HUES48 (cell line): ENCODE results near the gene DDX42.

ENCODE experiments used
- H3K27ac ChIP-seq: one replicate; pipeline ENCODE4 v1.7.0; 2013; ENCODE audit warnings: low read depth, low read length, inconsistent platforms
- H3K27me3 ChIP-seq: 2 replicates; pipeline ENCODE4 v1.6.1; 2013; ENCODE audit warnings: mild to moderate bottlenecking, low read length; ENCODE audit not compliant: control insufficient read depth, insufficient read depth
- H3K36me3 ChIP-seq: 2 replicates; pipeline ENCODE4 v1.6.1; 2013; ENCODE audit warnings: low read length; ENCODE audit not compliant: control insufficient read depth, insufficient read depth
- H3K4me1 ChIP-seq: 2 replicates; pipeline ENCODE4 v1.6.1; 2013; ENCODE audit warnings: mild to moderate bottlenecking, low read length; ENCODE audit not compliant: control insufficient read depth, insufficient read depth
- H3K4me3 ChIP-seq: 2 replicates; pipeline ENCODE4 v1.5.1; 2013; ENCODE audit warnings: mild to moderate bottlenecking, low read depth, low read length
- H3K9ac ChIP-seq: 2 replicates; pipeline ENCODE4 v1.6.1; 2013; ENCODE audit warnings: mild to moderate bottlenecking, low read depth, low read length, moderate library complexity
- H3K9me3 ChIP-seq: 2 replicates; pipeline ENCODE4 v1.6.1; 2013; ENCODE audit warnings: low read length; ENCODE audit not compliant: control insufficient read depth, insufficient read depth

Gene DDX42

GRCh38 chr17:63805591-63805990 lies 31.6 kb downstream of the DDX42 start:
- H3K27me3 ChIP-seq: no peaks in the 10 kb centered on the region
- no peak overlapping the region for H3K9ac ChIP-seq
- no peaks in the 10 kb centered on the region for H3K4me1 ChIP-seq
- H3K4me3 ChIP-seq: no peak overlapping the region
- no peak overlapping the region for H3K27ac ChIP-seq
- H3K36me3 ChIP-seq: peaks cover 97% of the 10 kb centered on the region
- H3K9me3 ChIP-seq: no peaks in the 10 kb centered on the region

DNA sequence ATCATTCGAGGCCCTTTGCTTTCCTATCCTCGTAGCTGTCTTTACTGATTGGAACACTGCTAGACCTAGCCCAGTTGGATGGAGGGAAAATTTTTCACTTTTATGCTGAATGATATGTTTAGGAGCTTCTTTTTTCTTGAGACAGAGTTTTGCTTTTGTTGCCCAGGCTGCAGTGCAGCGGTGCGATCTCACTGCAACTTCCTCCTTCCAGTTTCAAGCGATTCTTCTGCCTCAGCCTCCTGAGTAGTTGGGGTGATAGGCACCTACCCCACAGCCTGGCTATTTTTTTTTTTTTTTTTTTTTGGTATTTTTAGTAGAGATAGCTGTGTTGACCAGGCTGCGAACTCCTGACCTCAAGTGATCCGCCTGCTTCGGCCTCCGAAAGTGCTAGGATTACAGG lies 36.0 kb downstream of the DDX42 start:
- H3K27me3 ChIP-seq: no peaks in the 10 kb centered on the region
- H3K9ac ChIP-seq: no peak overlapping the region
- H3K4me1 ChIP-seq: no peaks in the 10 kb centered on the region
- no peak overlapping the region for H3K27ac ChIP-seq
- no peaks in the 10 kb centered on the region for H3K9me3 ChIP-seq
- no peak overlapping the region for H3K4me3 ChIP-seq
- peaks cover 99% of the 10 kb centered on the region for H3K36me3 ChIP-seq

DNA sequence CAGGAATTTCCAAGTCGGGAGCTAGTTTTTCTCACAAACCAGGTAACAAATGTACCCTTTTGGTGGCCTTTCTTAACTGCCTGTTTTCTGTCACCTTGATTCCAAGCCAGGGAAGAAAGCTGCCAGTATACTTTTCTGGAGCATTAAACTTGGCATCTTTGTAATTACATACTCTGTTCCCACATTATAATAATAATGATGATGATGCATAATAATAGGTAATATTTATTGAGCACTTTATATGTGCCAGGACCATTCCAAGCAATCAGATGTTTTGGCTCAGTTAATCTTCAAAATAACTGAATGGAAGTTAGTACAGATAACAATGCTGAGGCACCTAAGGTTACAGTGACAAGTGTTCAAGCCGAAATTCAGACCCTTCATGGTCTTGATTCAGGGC lies 42.2 kb downstream of the DDX42 start:
- Histone ChIP-seq H3K9ac (no peak overlapping the region), H3K4me1 (no peaks in the 10 kb centered on the region), H3K36me3 (peaks cover 99% of the 10 kb centered on the region), H3K27me3 (no peaks in the 10 kb centered on the region), H3K9me3 (no peaks in the 10 kb centered on the region), H3K4me3 (no peak overlapping the region), H3K27ac (no peak overlapping the region)

DNA sequence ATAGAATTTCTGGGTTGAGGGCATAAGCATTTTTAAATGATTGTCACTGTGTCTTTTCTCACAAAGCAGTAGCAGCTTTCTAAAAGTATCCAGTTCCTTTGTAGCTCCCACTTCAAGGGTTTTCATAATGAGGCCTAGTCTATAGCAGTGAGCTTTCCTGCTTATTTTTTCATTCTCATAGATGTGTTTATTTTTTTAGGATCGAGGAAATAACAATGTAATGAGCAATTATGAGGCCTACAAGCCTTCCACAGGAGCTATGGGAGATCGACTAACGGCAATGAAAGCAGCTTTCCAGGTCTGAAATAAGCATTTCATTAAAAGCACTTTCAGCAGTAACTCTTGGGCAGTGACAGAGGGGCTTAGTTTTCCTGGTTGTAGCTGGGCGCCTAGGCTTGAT lies 42.7 kb downstream of the DDX42 start:
- H3K9me3 ChIP-seq: no peaks in the 10 kb centered on the region
- no peak overlapping the region for H3K27ac ChIP-seq
- H3K4me1 ChIP-seq: no peaks in the 10 kb centered on the region
- H3K9ac ChIP-seq: no peak overlapping the region
- H3K4me3 ChIP-seq: no peak overlapping the region
- peaks cover 99% of the 10 kb centered on the region for H3K36me3 ChIP-seq
- H3K27me3 ChIP-seq: no peaks in the 10 kb centered on the region

DNA sequence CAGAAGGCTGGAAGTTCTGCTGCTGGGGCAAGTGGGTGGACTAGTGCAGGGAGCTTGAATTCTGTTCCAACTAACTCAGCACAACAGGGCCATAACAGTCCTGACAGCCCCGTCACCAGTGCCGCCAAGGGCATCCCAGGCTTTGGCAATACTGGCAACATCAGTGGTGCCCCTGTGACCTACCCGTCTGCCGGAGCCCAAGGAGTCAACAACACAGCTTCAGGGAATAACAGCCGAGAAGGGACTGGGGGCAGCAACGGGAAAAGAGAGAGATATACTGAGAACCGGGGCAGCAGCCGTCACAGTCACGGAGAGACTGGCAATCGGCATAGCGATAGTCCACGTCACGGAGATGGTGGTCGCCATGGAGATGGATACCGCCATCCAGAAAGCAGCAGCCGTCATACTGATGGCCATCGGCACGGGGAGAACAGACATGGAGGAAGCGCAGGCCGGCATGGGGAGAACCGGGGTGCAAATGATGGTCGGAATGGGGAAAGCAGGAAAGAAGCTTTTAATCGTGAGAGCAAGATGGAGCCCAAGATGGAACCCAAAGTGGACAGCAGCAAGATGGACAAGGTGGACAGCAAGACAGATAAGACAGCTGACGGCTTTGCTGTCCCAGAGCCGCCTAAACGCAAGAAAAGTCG lies 43.9 kb downstream of the DDX42 start:
- no peak overlapping the region for H3K9ac ChIP-seq
- H3K27ac ChIP-seq: no peak overlapping the region
- H3K9me3 ChIP-seq: no peaks in the 10 kb centered on the region
- H3K4me1 ChIP-seq: no peaks in the 10 kb centered on the region
- H3K27me3 ChIP-seq: no peaks in the 10 kb centered on the region
- no peak overlapping the region for H3K4me3 ChIP-seq
- peaks cover 99% of the 10 kb centered on the region for H3K36me3 ChIP-seq

DNA sequence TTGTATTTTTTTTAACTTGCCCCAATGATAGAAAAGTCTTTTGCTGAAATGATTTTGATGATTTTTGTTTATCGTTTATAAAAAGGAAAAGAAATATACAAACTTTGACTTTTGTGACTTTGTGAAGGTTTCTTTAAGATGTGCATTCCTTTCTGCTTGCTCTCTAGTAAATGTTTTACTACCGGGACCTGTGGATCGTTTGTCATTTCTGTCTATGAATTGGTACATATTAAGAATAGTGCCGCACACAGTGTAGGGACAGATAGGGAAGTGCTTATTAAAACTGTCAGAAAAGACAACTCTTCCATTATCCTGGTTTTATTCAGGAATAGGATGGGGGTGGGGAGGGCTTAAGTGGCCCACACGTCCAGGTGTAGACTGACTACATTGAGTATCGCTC lies 45.2 kb downstream of the DDX42 start:
- peaks cover 98% of the 10 kb centered on the region for H3K36me3 ChIP-seq

GRCh38 chr17:63819585-63820537 lies 45.9 kb downstream of the DDX42 start:
- peaks cover 98% of the 10 kb centered on the region for H3K36me3 ChIP-seq
- no peak overlapping the region for H3K9ac ChIP-seq
- H3K27me3 ChIP-seq: no peaks in the 10 kb centered on the region
- no peaks in the 10 kb centered on the region for H3K4me1 ChIP-seq
- H3K27ac ChIP-seq: no peak overlapping the region
- H3K4me3 ChIP-seq: no peak overlapping the region
- no peaks in the 10 kb centered on the region for H3K9me3 ChIP-seq

More for the DNA sequence above, 45.2 kb downstream of the DDX42 start:
- Histone ChIP-seq H3K4me3 (no peak overlapping the region), H3K9me3 (no peaks in the 10 kb centered on the region), H3K9ac (no peak overlapping the region), H3K4me1 (no peaks in the 10 kb centered on the region), H3K27me3 (no peaks in the 10 kb centered on the region), H3K27ac (no peak overlapping the region)

- H3K27ac ChIP-seq: no peak overlapping the region
- no peak overlapping the region for H3K9ac ChIP-seq
- no peak overlapping the region for H3K4me3 ChIP-seq
- peaks cover 5% of the 10 kb centered on the region; the same call in 1 of the 2 replicates for H3K4me1 ChIP-seq
- no peaks in the 10 kb centered on the region for H3K9me3 ChIP-seq
- peaks cover 98% of the 10 kb centered on the region for H3K36me3 ChIP-seq
- H3K27me3 ChIP-seq: no peaks in the 10 kb centered on the region
Measured at GRCh38 chr17:63820963-63821561, 47.1 kb downstream of the DDX42 start.

DNA sequence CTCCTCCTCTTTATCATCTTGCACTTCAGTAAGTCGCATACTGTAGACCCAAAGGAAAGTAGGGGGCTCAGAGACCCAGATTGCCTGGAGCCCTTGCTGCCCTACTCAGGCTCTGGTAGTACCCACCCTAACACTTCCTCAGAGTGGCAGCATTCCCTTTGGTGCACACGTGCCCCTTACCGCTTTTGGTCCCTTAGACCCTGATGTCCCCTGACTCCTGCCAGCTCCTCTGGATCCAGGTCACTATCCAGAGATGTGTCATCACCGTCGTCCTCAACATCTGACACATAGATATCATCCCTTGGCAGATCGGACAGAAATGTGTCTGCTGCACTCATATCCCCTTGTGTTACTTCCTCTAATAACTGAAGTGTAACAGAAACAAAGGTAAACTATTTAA lies 47.8 kb downstream of the DDX42 start:
- H3K27ac ChIP-seq: no peak overlapping the region
- H3K9ac ChIP-seq: no peak overlapping the region
- H3K27me3 ChIP-seq: no peaks in the 10 kb centered on the region
- H3K36me3 ChIP-seq: peaks cover 90% of the 10 kb centered on the region
- H3K4me3 ChIP-seq: no peak overlapping the region
- H3K9me3 ChIP-seq: no peaks in the 10 kb centered on the region
- H3K4me1 ChIP-seq: peaks cover 6% of the 10 kb centered on the region; the same call in 1 of the 2 replicates

DNA sequence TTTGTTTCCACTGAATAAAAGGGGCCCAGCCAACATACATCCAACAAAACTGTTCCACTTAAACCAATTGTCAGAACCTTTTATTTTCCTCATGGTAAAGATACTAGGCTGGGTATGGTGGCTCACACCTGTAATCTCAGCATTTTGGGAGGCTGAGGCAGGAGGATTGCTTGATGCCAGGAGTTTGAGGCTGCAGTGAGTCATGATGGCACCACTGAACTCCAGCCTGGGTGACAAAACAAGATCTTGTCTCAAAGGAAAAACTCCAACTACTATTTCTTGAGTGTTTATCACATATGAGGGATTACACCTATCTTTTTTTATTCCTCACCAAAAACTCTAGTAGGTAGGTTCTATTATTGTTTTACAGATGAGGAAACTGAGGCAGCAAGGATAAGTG lies 48.6 kb downstream of the DDX42 start:
- H3K9me3 ChIP-seq: no peaks in the 10 kb centered on the region
- no peaks in the 10 kb centered on the region for H3K27me3 ChIP-seq
- no peak overlapping the region for H3K27ac ChIP-seq
- H3K9ac ChIP-seq: no peak overlapping the region
- H3K36me3 ChIP-seq: peaks cover 83% of the 10 kb centered on the region
- H3K4me3 ChIP-seq: no peak overlapping the region
- peaks cover 6% of the 10 kb centered on the region; the same call in 1 of the 2 replicates for H3K4me1 ChIP-seq
